ENCODE results near the gene BCL3.
A peak's percentile ranks its signal among the peaks of the same experiment; 100 is the strongest.

Gene BCL3

GRCh38 chr19:44799627-44800346 is 51.3 kb downstream of the BCL3 start:
- no peak for TF ChIP-seq CTCF (IDR thresholded peaks at IDR 0.05; ENCODE audit: control insufficient read depth, insufficient read depth, low read depth, low read length, missing control alignments)
- no peak overlapping the region for H3K4me3 ChIP-seq (ENCODE audit: control insufficient read depth, low read depth, low read length)
- no peak for DNase-seq (ENCODE audit: low read depth)

DNA sequence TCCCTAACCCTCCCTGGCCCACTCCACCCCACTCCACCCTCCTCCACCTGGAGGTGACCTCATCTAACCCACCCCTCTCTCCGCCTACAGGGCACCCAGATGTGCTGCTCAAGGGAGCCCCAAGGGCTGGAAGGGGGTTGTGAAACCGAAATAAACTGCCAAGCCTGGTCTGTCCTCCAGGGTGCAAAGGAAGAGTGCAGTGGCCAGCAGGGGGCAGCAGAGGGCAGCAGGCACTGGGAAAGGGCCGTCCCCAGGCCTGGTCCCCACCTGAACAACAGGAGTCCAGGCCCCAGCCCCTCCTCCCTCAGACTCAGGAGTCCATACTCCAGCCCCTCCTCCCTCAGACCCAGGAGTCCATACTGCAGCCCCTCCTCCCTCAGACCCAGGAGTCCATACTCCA is 52.0 kb downstream of the BCL3 start:
- H3K4me3 ChIP-seq (ENCODE audit: control insufficient read depth, low read depth, low read length), result no peak overlapping the region
- DNase-seq (ENCODE audit: low read depth), result peak; percentile 24
- peak; percentile 99 for TF ChIP-seq CTCF (IDR thresholded peaks at IDR 0.05; ENCODE audit: control insufficient read depth, insufficient read depth, low read depth, low read length, missing control alignments)

GRCh38 chr19:44803442-44804428 is 55.2 kb downstream of the BCL3 start:
- no peak overlapping the region for H3K4me3 ChIP-seq (ENCODE audit: control insufficient read depth, low read depth, low read length)
- TF ChIP-seq CTCF (IDR thresholded peaks at IDR 0.05; ENCODE audit: control insufficient read depth, insufficient read depth, low read depth, low read length, missing control alignments), result no peak
- DNase-seq (ENCODE audit: low read depth), result no peak

GRCh38 chr19:44806291-44806690 is 57.8 kb downstream of the BCL3 start:
- DNase-seq (ENCODE audit: low read depth), result no peak
- TF ChIP-seq CTCF (IDR thresholded peaks at IDR 0.05; ENCODE audit: control insufficient read depth, insufficient read depth, low read depth, low read length, missing control alignments), result no peak
- no peak overlapping the region for H3K4me3 ChIP-seq (ENCODE audit: control insufficient read depth, low read depth, low read length)

DNA sequence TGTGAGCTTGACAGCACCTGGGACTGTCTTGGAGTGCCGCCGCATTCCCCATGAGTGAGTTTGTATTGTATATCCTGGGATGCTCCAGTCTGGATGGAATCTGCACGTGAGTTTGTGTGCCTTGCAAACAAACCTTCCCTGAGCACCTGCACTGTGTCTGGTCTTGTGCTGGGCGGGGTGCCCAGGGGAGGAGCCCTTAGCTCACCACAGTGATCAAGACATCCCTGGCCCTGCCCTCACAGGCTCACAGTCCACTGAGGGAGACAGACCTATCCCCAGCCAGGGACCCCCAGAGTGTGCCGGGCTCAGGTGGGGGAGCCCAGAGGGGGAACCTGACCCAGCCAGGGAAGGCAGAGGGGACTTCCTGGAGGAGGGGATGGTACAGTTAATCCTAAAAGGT is 58.7 kb downstream of the BCL3 start:
- TF ChIP-seq CTCF (IDR thresholded peaks at IDR 0.05; ENCODE audit: control insufficient read depth, insufficient read depth, low read depth, low read length, missing control alignments), result no peak
- DNase-seq (ENCODE audit: low read depth), result no peak
- H3K4me3 ChIP-seq (ENCODE audit: control insufficient read depth, low read depth, low read length), result no peak overlapping the region

GRCh38 chr19:44807652-44808462 is 59.3 kb downstream of the BCL3 start:
- DNase-seq (ENCODE audit: low read depth), result no peak
- no peak overlapping the region for H3K4me3 ChIP-seq (ENCODE audit: control insufficient read depth, low read depth, low read length)

More at GRCh38 chr19:44807652-44808462, 59.3 kb downstream of the BCL3 start:
- peak; percentile 54 for TF ChIP-seq CTCF (IDR thresholded peaks at IDR 0.05; ENCODE audit: control insufficient read depth, insufficient read depth, low read depth, low read length, missing control alignments)
